Aorta (tissue), 5 donors: Measurements from ENCODE around the gene FOSL1. TPM values are rescaled to one million over a fixed set of nuclear protein-coding genes. Genes with fewer than 3 reads are reported as not detected.

Source experiments
- ATAC-seq: fragments of 200-7000 bp; cut with Tn5 transposase; one replicate; pipeline ENCODE4 v1.9.1; 2022; ENCODE audit warnings: moderate library complexity; ENCODE audit not compliant: low FRiP score
- DNase-seq, 2 donors: peaks; one replicate each; pipeline ENCODE4 v3.0.0-alpha.2; 2020
- H3K27ac ChIP-seq, 2 donors: one replicate each; pipeline ENCODE4 v1.5.1; 2013; ENCODE audit warnings: low read length in 2 of 2, mild to moderate bottlenecking in 2 of 2, moderate library complexity in 2 of 2, control low read depth in 1 of 2, inconsistent platforms in 1 of 2, low read depth in 1 of 2
- H3K27me3 ChIP-seq, 2 donors: one replicate each; pipeline ENCODE4 v1.6.1; 2013; ENCODE audit warnings: control low read depth in 1 of 2, low read length in 1 of 2, mild to moderate bottlenecking in 1 of 2, moderate library complexity in 1 of 2; ENCODE audit not compliant: insufficient read depth in 2 of 2, control insufficient read depth in 1 of 2
- H3K36me3 ChIP-seq, 2 donors: one replicate each; pipeline ENCODE4 v1.6.1; 2013; ENCODE audit warnings: control low read depth in 1 of 2, low read length in 1 of 2, mild to moderate bottlenecking in 1 of 2; ENCODE audit not compliant: insufficient read depth in 2 of 2, control insufficient read depth in 1 of 2
- H3K4me1 ChIP-seq, 2 donors: one replicate each; pipeline ENCODE4 v1.6.1; 2013; ENCODE audit warnings: low read length in 2 of 2, control low read depth in 1 of 2, mild to moderate bottlenecking in 1 of 2, moderate library complexity in 1 of 2; ENCODE audit not compliant: insufficient read depth in 2 of 2, control insufficient read depth in 1 of 2
- H3K4me3 ChIP-seq, 2 donors: one replicate each; pipeline ENCODE4 v1.5.1; 2013; ENCODE audit warnings: low read length in 2 of 2, control low read depth in 1 of 2, mild to moderate bottlenecking in 1 of 2
- H3K9me3 ChIP-seq: one replicate; pipeline ENCODE4 v1.6.1; 2013; ENCODE audit warnings: mild to moderate bottlenecking, low read length; ENCODE audit not compliant: control insufficient read depth
- WGBS, 2 donors: extraction: QIAGEN DNeasy Blood & Tissue Kit; methylation state at CpG; one replicate each; pipeline ENCODE4 v1.1.7; 2013; 5-methylcytosine and 5-hydroxymethylcytosine counted together
- intact Hi-C, 2 donors: fragments of 100-400 bp; cut with DNase I; formaldehyde crosslinking; loops; one replicate each; pipeline versions ENCODE4 v1.14.2 to v1.15.0; 2022
- long read RNA-seq, 2 donors: library from polyadenylated mRNA; unstranded; transcript quantifications; one replicate each; pipeline ENCODE4 v2.0.0, GENCODE V29; 2020 to 2021
- polyA plus RNA-seq, 2 donors: library from polyadenylated mRNA; stranded (reverse); fragments of 200-250 nt; gene quantifications; one replicate each; pipeline ENCODE4 v1.2.3, GENCODE V29; 2013
- total RNA-seq, 2 donors: library from RNA; stranded (reverse); fragmentation: NEBNext Ultra II Directional; extraction: Animal tissue kit (Norgen Biotek cat#: 25700); gene quantifications; one replicate each; pipeline ENCODE4 v1.2.1, GENCODE V29; 2021
- donor health status: healthy with polysubstance abuse.
- donor health status: Bipolar disorder and iron deficiency.
- donor health status: DM: no; HTN: no; CAD: no.
- donor health status: DM: no; HTN: no; CAD: no.
- donor health status: DM: yes; HTN: yes; CAD: no.

Gene FOSL1
- total RNA-seq (10 to 100 TPM in 1 of 2 donors, 1 to 10 TPM in 1; 7.2 to 31.9 TPM), polyA plus RNA-seq (1 to 10 TPM; 1.6 to 6.4 TPM)
- long read RNA-seq, donor 1, transcript FOSL1-201 (4 exons, 1,669 nt), result major isoform, 13 of 42 reads
- long read RNA-seq, donor 1, partial matches to known transcripts, result 14 of 42 reads
- long read RNA-seq, donor 1, other reads (novel, unspliced or antisense), result 13 of 42 reads
- long read RNA-seq, donor 2, partial matches to known transcripts, result 0 of 5 reads
- long read RNA-seq, donor 2, other reads (novel, unspliced or antisense), result 2 of 5 reads

GRCh38 chr11:65900125-65900898 lies at the start of gene FOSL1:
Gene FOSL1, minus strand, starts transcription at chr11:65900388. Its CDS starts 49 bp downstream, at chr11:65900339.
- peak within 1 kb of the TSS in 1 of 2 donors; percentile 43 for H3K27ac ChIP-seq
- no peaks in the 10 kb centered on the region for H3K9me3 ChIP-seq
- H3K36me3 ChIP-seq, result no peaks in the 10 kb centered on the region
- 2% methylated on average over 73 to 80 of the region's 80 CpGs for WGBS, 2 donors
- intact Hi-C loops, result no loop called here
- ATAC-seq, result peak; percentile 89
- H3K4me1 ChIP-seq, result no peaks in the 10 kb centered on the region
- H3K4me3 ChIP-seq, result peak within 1 kb of the TSS; percentile 24 to 60
- peak; percentile 92 to 98 for DNase-seq
- no peaks in the 10 kb centered on the region for H3K27me3 ChIP-seq

DNA sequence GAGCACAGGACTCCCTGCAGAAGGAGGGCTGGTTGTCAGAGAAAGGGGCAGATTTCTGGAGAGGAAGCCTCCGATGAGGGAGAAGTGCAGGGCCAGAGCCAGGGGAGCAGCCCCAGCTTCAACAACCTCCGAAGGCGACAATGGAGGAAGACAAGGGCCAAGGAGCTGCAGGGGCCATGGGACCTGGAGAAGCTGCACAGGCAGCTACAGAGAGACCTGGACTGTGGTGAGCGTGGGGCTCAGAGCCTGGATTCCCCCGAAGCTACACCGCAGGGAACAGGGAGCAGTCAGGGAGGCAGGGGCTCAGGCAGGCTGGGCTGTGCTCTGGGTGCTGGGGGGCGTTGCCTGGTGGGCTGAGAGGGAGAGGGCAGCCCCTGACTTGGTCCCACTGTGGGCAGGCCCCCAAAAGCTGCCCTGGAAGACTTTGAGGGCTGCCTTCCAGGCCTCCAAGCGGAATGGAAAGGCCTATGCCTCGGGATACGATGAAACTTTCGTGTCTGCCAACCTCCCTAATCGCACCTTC lies 47.5 kb upstream of the FOSL1 start:
- H3K36me3 ChIP-seq, result no peaks in the 10 kb centered on the region
- 83 to 84% methylated on average over 12 of the region's 12 CpGs for WGBS, 2 donors
- intact Hi-C loops, result no loop called here
- no peak overlapping the region for H3K4me3 ChIP-seq
- H3K27me3 ChIP-seq, result no peaks in the 10 kb centered on the region
- ATAC-seq (no peak), DNase-seq (no peak)
- no peak overlapping the region for H3K27ac ChIP-seq
- H3K4me1 ChIP-seq, result no peaks in the 10 kb centered on the region
- H3K9me3 ChIP-seq, result no peaks in the 10 kb centered on the region

GRCh38 chr11:65947133-65947532 lies 46.9 kb upstream of the FOSL1 start:
- Histone ChIP-seq H3K9me3 (no peaks in the 10 kb centered on the region), H3K4me1 (no peaks in the 10 kb centered on the region), H3K27me3 (no peaks in the 10 kb centered on the region), H3K36me3 (no peaks in the 10 kb centered on the region), H3K27ac (no peak overlapping the region), H3K4me3 (no peak overlapping the region)
- no peak for ATAC-seq
- no peak for DNase-seq
- intact Hi-C loops, result no loop called here
- WGBS, 2 donors, result 53 to 56% methylated on average over 13 of the region's 13 CpGs

GRCh38 chr11:65946655-65947054 lies 46.5 kb upstream of the FOSL1 start:
- 86 to 89% methylated on average over 4 of the region's 4 CpGs for WGBS, 2 donors
- Histone ChIP-seq H3K4me3 (no peak overlapping the region), H3K27ac (no peak overlapping the region), H3K36me3 (no peaks in the 10 kb centered on the region), H3K9me3 (no peaks in the 10 kb centered on the region), H3K27me3 (no peaks in the 10 kb centered on the region), H3K4me1 (no peaks in the 10 kb centered on the region)
- DNase-seq (no peak), ATAC-seq (no peak)
- intact Hi-C loops, result no loop called here

GRCh38 chr11:65945941-65946558 lies 45.9 kb upstream of the FOSL1 start:
- no peak for DNase-seq
- Histone ChIP-seq H3K36me3 (no peaks in the 10 kb centered on the region), H3K4me1 (no peaks in the 10 kb centered on the region), H3K27me3 (no peaks in the 10 kb centered on the region), H3K4me3 (no peak overlapping the region), H3K9me3 (no peaks in the 10 kb centered on the region), H3K27ac (no peak overlapping the region)
- no peak for ATAC-seq
- 87 to 88% methylated on average over 11 of the region's 11 CpGs for WGBS, 2 donors
- intact Hi-C loops, result no loop called here

GRCh38 chr11:65945430-65945911 lies 45.3 kb upstream of the FOSL1 start, which contains the start of gene TSGA10IP:
Gene TSGA10IP, plus strand, starts transcription at chr11:65945480. Its CDS starts 196 bp downstream, at chr11:65945676.
- no peak within 1 kb of the TSS for H3K27ac ChIP-seq
- intact Hi-C loops, result no loop called here
- H3K36me3 ChIP-seq, result no peaks in the 10 kb centered on the region
- 59 to 64% methylated on average over 13 of the region's 13 CpGs for WGBS, 2 donors
- ATAC-seq, result no peak
- no peak within 1 kb of the TSS for H3K4me3 ChIP-seq
- H3K9me3 ChIP-seq, result no peaks in the 10 kb centered on the region
- no peaks in the 10 kb centered on the region for H3K4me1 ChIP-seq
- H3K27me3 ChIP-seq, result no peaks in the 10 kb centered on the region
- DNase-seq, result no peak

DNA sequence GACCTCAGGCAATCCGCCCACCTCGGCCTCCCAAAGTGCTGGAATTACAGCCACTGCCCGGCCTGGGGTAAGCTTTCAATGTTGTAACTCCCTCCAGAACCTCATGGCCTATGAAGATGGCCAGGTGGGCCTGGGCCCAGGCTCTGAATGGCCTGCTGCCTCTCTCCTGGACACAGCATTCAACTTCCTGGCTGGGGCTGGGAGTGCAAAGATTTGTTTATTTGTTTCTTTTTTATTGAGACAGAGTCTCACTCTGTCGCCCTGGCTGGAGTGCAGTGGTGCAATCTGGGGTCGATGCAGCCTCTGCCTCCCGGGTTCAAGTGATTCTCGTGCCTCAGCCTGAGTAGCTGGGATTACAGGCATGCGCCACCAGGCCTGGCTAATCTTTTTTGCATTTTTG lies 44.6 kb upstream of the FOSL1 start:
- WGBS, 2 donors, result 83 to 88% methylated on average over 8 of the region's 8 CpGs
- Histone ChIP-seq H3K4me3 (no peak overlapping the region), H3K27me3 (no peaks in the 10 kb centered on the region), H3K36me3 (no peaks in the 10 kb centered on the region), H3K9me3 (no peaks in the 10 kb centered on the region), H3K4me1 (no peaks in the 10 kb centered on the region), H3K27ac (no peak overlapping the region)
- no peak for ATAC-seq
- DNase-seq, result no peak
- intact Hi-C loops, result no loop called here

- WGBS, 2 donors, result 87 to 88% methylated on average over 8 of the region's 8 CpGs
- H3K27ac ChIP-seq, result no peak overlapping the region
- DNase-seq (no peak), ATAC-seq (no peak)
- H3K4me3 ChIP-seq, result no peak overlapping the region
- intact Hi-C loops, result no loop called here
- no peaks in the 10 kb centered on the region for H3K27me3 ChIP-seq
- no peaks in the 10 kb centered on the region for H3K9me3 ChIP-seq
- H3K36me3 ChIP-seq, result no peaks in the 10 kb centered on the region
- no peaks in the 10 kb centered on the region for H3K4me1 ChIP-seq
Observed at GRCh38 chr11:65944191-65944590, 44.0 kb upstream of the FOSL1 start.
